Measurements from ENCODE around the gene ELOF1. TPM values are rescaled to one million over a fixed set of nuclear protein-coding genes. Genes with fewer than 3 reads are reported as not detected.
"Not testable (repeated sequence)": the region's sequence is repeated elsewhere in the genome, so short reads cannot be mapped to it uniquely, and the experiment has no call there.

ELOF1 gene
- polyA plus RNA-seq, 1 of the 3 experiments (the other 2 are of a cell fraction): 157 TPM

- H3K27me3 ChIP-seq (ENCODE audit: insufficient read depth); H2AFZ ChIP-seq (ENCODE audit: low read depth); H3K4me1 ChIP-seq (ENCODE audit: control insufficient read depth in 1 of 2, insufficient read depth in 2 of 2, low read depth in 1 of 2, low read length in 1 of 2); H3K9me2 ChIP-seq; H3F3A ChIP-seq (replicated peaks; ENCODE audit: insufficient read depth); H3K4me3 ChIP-seq (ENCODE audit: low read depth in 2 of 2, low read length in 1 of 2); H3K27ac ChIP-seq (ENCODE audit: low read depth in 2 of 2, low read length in 1 of 2); CTCF ChIA-PET; DNase-seq; H3K9me3 ChIP-seq; H3K9ac ChIP-seq; H3K4me2 ChIP-seq; POLR2A ChIA-PET: not testable (repeated sequence)
- H4K20me1 ChIP-seq (ENCODE audit: insufficient read depth): peaks cover 44% of the 10 kb centered on the region
- peaks cover 75% of the 10 kb centered on the region for H3K79me2 ChIP-seq (ENCODE audit: insufficient read depth)
- H3K36me3 ChIP-seq (replicated peaks in 1 of 2; ENCODE audit: control insufficient read depth in 1 of 2, insufficient read depth in 2 of 2, low read length in 1 of 2): peaks cover 7 to 50% of the 10 kb centered on the region in 2 experiments
- WGBS (ENCODE audit: low lambda C conversion rate): 99% methylated on average over 8 of the region's 8 CpGs
Measured at GRCh38 chr19:11599704-11600103, 40.7 kb upstream of the ELOF1 start.

GRCh38 chr19:11598746-11599145 is 39.7 kb upstream of the ELOF1 start:
- WGBS (ENCODE audit: low lambda C conversion rate): 97% methylated on average over 2 of the region's 2 CpGs
- Histone ChIP-seq H3K27me3 (ENCODE audit: insufficient read depth) (no peaks in the 10 kb centered on the region), H3K9me3 (no peaks in the 10 kb centered on the region), H3K9ac (peak overlapping the region; percentile 99; the same call in 1 of the 2 replicates), H3K27ac (ENCODE audit: low read depth in 2 of 2, low read length in 1 of 2) (no peak overlapping the region), H2AFZ (ENCODE audit: low read depth) (no peak overlapping the region), H3K4me3 (ENCODE audit: low read depth in 2 of 2, low read length in 1 of 2) (peak overlapping the region; percentile 70 to 96; a peak in 3 of 4 replicates), H3K36me3 (replicated peaks in 1 of 2; ENCODE audit: control insufficient read depth in 1 of 2, insufficient read depth in 2 of 2, low read length in 1 of 2) (peaks cover 0 to 40% of the 10 kb centered on the region in 2 experiments), H4K20me1 (ENCODE audit: insufficient read depth) (peaks cover 37% of the 10 kb centered on the region), H3K4me2 (peak overlapping the region; percentile 90), H3K9me2 (no peaks in the 10 kb centered on the region), H3F3A (replicated peaks; ENCODE audit: insufficient read depth) (no peaks in the 10 kb centered on the region), H3K79me2 (ENCODE audit: insufficient read depth) (peaks cover 65% of the 10 kb centered on the region), H3K4me1 (ENCODE audit: control insufficient read depth in 1 of 2, insufficient read depth in 2 of 2, low read depth in 1 of 2, low read length in 1 of 2) (peaks cover 0 to 5% of the 10 kb centered on the region in 2 experiments; a peak in 2 of 4 replicates)
- CTCF ChIA-PET: no interaction called here
- no peak for DNase-seq
- POLR2A ChIA-PET: no interaction called here
- no peak for TF ChIP-seq SMC3 (IDR thresholded peaks at IDR 0.05; ENCODE audit: low read depth, low read length)
- TF ChIP-seq TEAD4 (IDR thresholded peaks at IDR 0.05; ENCODE audit: borderline replicate concordance, insufficient read depth): no peak
- no peak for TF ChIP-seq FOXJ3 (CRISPR knock-in tag; IDR thresholded peaks at IDR 0.05)
- TF ChIP-seq RAD21 (IDR thresholded peaks at IDR 0.05; ENCODE audit: low read length): no peak
- no peak for TF ChIP-seq PBX3 (IDR thresholded peaks at IDR 0.05)
- TF ChIP-seq FOSL2 (IDR thresholded peaks at IDR 0.05; ENCODE audit: borderline replicate concordance, low read depth): no peak
- no peak for TF ChIP-seq FOXM1 (IDR thresholded peaks at IDR 0.05; ENCODE audit: low read depth)
- TF ChIP-seq MAX (IDR thresholded peaks at IDR 0.05; ENCODE audit: low read depth): no peak

GRCh38 chr19:11598103-11598483 is 39.1 kb upstream of the ELOF1 start:
- Histone ChIP-seq H3K36me3 (replicated peaks in 1 of 2; ENCODE audit: control insufficient read depth in 1 of 2, insufficient read depth in 2 of 2, low read length in 1 of 2) (peaks cover 0 to 34% of the 10 kb centered on the region in 2 experiments), H3F3A (replicated peaks; ENCODE audit: insufficient read depth) (no peaks in the 10 kb centered on the region), H3K27me3 (ENCODE audit: insufficient read depth) (no peaks in the 10 kb centered on the region), H3K9me3 (no peaks in the 10 kb centered on the region), H4K20me1 (ENCODE audit: insufficient read depth) (peaks cover 37% of the 10 kb centered on the region), H3K79me2 (ENCODE audit: insufficient read depth) (peaks cover 59% of the 10 kb centered on the region), H3K4me2 (peak overlapping the region; percentile 90), H3K9ac (peak overlapping the region; percentile 99), H3K4me3 (ENCODE audit: low read depth in 2 of 2, low read length in 1 of 2) (peak overlapping the region; percentile 70 to 96), H3K27ac (ENCODE audit: low read depth in 2 of 2, low read length in 1 of 2) (peak overlapping the region; percentile 85 to 91), H2AFZ (ENCODE audit: low read depth) (peak overlapping the region; percentile 57; the same call in 1 of the 2 replicates), H3K9me2 (no peaks in the 10 kb centered on the region), H3K4me1 (ENCODE audit: control insufficient read depth in 1 of 2, insufficient read depth in 2 of 2, low read depth in 1 of 2, low read length in 1 of 2) (peaks cover 0 to 5% of the 10 kb centered on the region in 2 experiments; a peak in 2 of 4 replicates)
- ChIA-PET CTCF (interaction anchor here (0.8 kb wide), 1 partner anchor 70 kb away, joined by 3 read pairs; no protein-coding TSS in a partner anchor), POLR2A (interaction anchor here (0.7 to 2.2 kb wide), 6 partner anchors 38 to 437 kb away, joined by 3 to 9 read pairs (median 4); partner anchors contain the start of genes ECSIT, ZNF433 and ZNF491)
- TF ChIP-seq EP300 (IDR thresholded peaks at IDR 0.05; ENCODE audit: borderline replicate concordance in 1 of 2, low read depth in 1 of 2, low read length in 1 of 2) (no peak), RAD21 (IDR thresholded peaks at IDR 0.05; ENCODE audit: low read length) (no peak), ELF1 (IDR thresholded peaks at IDR 0.05) (no peak), GABPA (IDR thresholded peaks at IDR 0.05; ENCODE audit: low read depth) (no peak), TEAD4 (IDR thresholded peaks at IDR 0.05; ENCODE audit: borderline replicate concordance, insufficient read depth) (no peak), NFIC (IDR thresholded peaks at IDR 0.05; ENCODE audit: borderline replicate concordance) (no peak), GATA2 (CRISPR knock-in tag; IDR thresholded peaks at IDR 0.05) (no peak), FOXM1 (IDR thresholded peaks at IDR 0.05; ENCODE audit: low read depth) (no peak), JUND (IDR thresholded peaks at IDR 0.05) (no peak), NRF1 (IDR thresholded peaks at IDR 0.05; ENCODE audit: low read depth, low read length) (no peak), MXI1 (IDR thresholded peaks at IDR 0.05; ENCODE audit: low read depth, low read length) (no peak), MAX (IDR thresholded peaks at IDR 0.05; ENCODE audit: low read depth) (no peak)
- DNase-seq: no peak
- 36% methylated on average over 10 of the region's 10 CpGs for WGBS (ENCODE audit: low lambda C conversion rate)

Measured in SK-N-SH (cell line).